GM12892 (cell line): ENCODE data around the gene P2RX7.

Experiments
- POLR2AphosphoS5 ChIP-seq: IDR thresholded peaks from 2 replicates; pipeline ENCODE4 v1.6.1; 2011; ENCODE audit warnings: low read depth, low read length, control low read depth
- TAF1 ChIP-seq: IDR thresholded peaks from 2 replicates; pipeline ENCODE4 v1.6.1; 2011; ENCODE audit warnings: low read depth, mild to moderate bottlenecking, control low read depth, low read length, borderline replicate concordance

- TF ChIP-seq POLR2AphosphoS5 (no peak), TAF1 (no peak)
Observed at GRCh38 chr12:121162985-121163384, 30.3 kb downstream of the P2RX7 start.
